DND-41 (cell line): ENCODE data around the gene MR1.

Source experiments
- ATAC-seq: fragments of 200-7000 bp; cut with Tn5 transposase; 3 replicates; pipeline ENCODE4 v1.9.1; 2021; ENCODE audit warnings: low read depth; ENCODE audit not compliant: insufficient read depth
- DNase-seq: peaks from one replicate; pipeline ENCODE4 v3.0.0-alpha.2; 2020
- H2AFZ ChIP-seq: 2 replicates; pipeline ENCODE4 v1.6.0; 2012; ENCODE audit warnings: low read depth, low read length
- H3K27ac ChIP-seq: 2 replicates; pipeline ENCODE4 v1.5.1; 2012; ENCODE audit warnings: low read length, inconsistent platforms
- H3K27me3 ChIP-seq: fragments of 200-600 bp; sonication (generic); 2 replicates; pipeline ENCODE4 v1.6.0; 2012; ENCODE audit warnings: low read length, mild to moderate bottlenecking, inconsistent platforms; ENCODE audit not compliant: insufficient read depth, poor library complexity
- H3K36me3 ChIP-seq: 2 replicates; pipeline ENCODE4 v1.5.1; 2012; ENCODE audit warnings: low read length, inconsistent platforms; ENCODE audit not compliant: insufficient read depth
- H3K4me1 ChIP-seq: 2 replicates; pipeline ENCODE4 v1.5.1; 2012; ENCODE audit warnings: mild to moderate bottlenecking, low read length; ENCODE audit not compliant: insufficient read depth
- H3K4me2 ChIP-seq: 2 replicates; pipeline ENCODE4 v1.6.0; 2012; ENCODE audit warnings: mild to moderate bottlenecking, moderate library complexity, low read length, inconsistent platforms; ENCODE audit not compliant: insufficient read depth
- H3K4me3 ChIP-seq, 2 experiments: fragments of 200-600 bp in 1 of 2; shearing (Covaris generic) in 1 of 2; 2 replicates each; pipeline ENCODE4 v1.5.1; 2012 to 2016; ENCODE audit warnings: inconsistent platforms in 2 of 2, low read length in 2 of 2, mild to moderate bottlenecking in 2 of 2, low read depth in 1 of 2, moderate library complexity in 1 of 2
- H3K79me2 ChIP-seq: 2 replicates; pipeline ENCODE4 v1.6.0; 2012; ENCODE audit warnings: low read length, inconsistent platforms; ENCODE audit not compliant: insufficient read depth
- H3K9ac ChIP-seq: 2 replicates; pipeline ENCODE4 v1.6.0; 2012; ENCODE audit warnings: low read depth, mild to moderate bottlenecking, inconsistent platforms, low read length, moderate library complexity
- H3K9me3 ChIP-seq: 2 replicates; pipeline ENCODE4 v1.5.1; 2012; ENCODE audit warnings: low read length, moderate library complexity, mild to moderate bottlenecking, inconsistent platforms; ENCODE audit not compliant: insufficient read depth, severe bottlenecking
- H4K20me1 ChIP-seq: 2 replicates; pipeline ENCODE4 v1.6.0; 2012; ENCODE audit warnings: low read length; ENCODE audit not compliant: insufficient read depth
- EZH2 ChIP-seq: IDR thresholded peaks from 3 replicates; pipeline ENCODE4 v1.6.1; 2012; ENCODE audit warnings: borderline replicate concordance, low read depth, mild to moderate bottlenecking, moderate library complexity, low read length, inconsistent platforms; ENCODE audit not compliant: severe bottlenecking
- TF ChIP-seq, protein P1 (sequence below): IDR thresholded peaks from 2 replicates; pipeline ENCODE4 v1.5.1; 2012; ENCODE audit warnings: borderline replicate concordance, low read length, moderate library complexity, mild to moderate bottlenecking; ENCODE audit not compliant: poor library complexity, severe bottlenecking; ENCODE audit errors: extremely low read depth

The MR1 gene

DNA sequence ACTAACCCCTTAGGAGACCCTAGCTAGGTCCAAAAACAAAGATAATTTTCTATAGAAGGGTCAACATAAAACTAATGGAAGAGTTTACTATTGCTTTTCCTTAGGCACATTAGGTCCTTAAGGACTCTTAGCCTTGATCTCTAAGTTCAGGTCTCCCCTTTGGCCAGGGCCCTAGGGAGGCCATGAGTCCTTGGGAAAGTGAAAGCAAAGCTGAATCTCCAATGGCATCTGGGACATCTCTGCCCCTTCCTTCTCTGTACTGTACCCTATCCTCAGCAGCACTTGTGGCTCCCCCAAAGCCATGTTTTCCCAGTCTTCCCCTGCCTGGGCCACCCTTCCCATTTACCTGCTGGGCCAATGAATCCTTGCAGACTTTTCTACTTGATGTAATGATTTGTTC is 69.1 kb downstream of the MR1 start:
- peak overlapping the region; percentile 78 for H3K27ac ChIP-seq

DNA sequence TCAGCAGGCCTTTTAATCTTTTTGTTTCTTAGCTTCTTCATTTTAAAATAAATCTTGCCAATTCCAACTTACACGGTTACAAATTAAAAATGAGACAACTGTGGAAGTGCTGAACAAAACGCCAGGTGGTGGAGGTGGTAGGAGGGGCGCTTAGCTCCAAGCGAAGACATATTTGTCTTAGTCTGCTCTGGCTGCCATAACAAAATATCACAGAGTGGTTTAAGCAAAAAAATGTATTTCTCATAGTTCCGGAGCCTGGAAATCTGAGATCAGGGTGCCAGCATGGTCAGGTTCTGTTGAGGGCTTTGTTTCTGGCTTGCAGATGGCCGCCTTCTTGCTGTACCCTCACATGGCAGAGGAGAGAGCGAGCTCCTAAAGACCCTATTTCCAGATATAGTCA is 69.6 kb downstream of the MR1 start:
- DNase-seq: no peak
- H3K36me3 ChIP-seq: no peaks in the 10 kb centered on the region
- no peak for ATAC-seq
- H3K9ac ChIP-seq: no peak overlapping the region
- H3K4me2 ChIP-seq: peak overlapping the region; percentile 20
- no peaks in the 10 kb centered on the region for H4K20me1 ChIP-seq
- H3K4me1 ChIP-seq: peaks cover 75% of the 10 kb centered on the region
- H3K27me3 ChIP-seq: peaks cover 8% of the 10 kb centered on the region
- H3K9me3 ChIP-seq: no peaks in the 10 kb centered on the region
- no peak overlapping the region for H3K4me3 ChIP-seq
- no peak overlapping the region for H2AFZ ChIP-seq
- H3K27ac ChIP-seq: peak overlapping the region; percentile 78
- TF ChIP-seq EZH2: no peak
- TF ChIP-seq, protein P1, sequence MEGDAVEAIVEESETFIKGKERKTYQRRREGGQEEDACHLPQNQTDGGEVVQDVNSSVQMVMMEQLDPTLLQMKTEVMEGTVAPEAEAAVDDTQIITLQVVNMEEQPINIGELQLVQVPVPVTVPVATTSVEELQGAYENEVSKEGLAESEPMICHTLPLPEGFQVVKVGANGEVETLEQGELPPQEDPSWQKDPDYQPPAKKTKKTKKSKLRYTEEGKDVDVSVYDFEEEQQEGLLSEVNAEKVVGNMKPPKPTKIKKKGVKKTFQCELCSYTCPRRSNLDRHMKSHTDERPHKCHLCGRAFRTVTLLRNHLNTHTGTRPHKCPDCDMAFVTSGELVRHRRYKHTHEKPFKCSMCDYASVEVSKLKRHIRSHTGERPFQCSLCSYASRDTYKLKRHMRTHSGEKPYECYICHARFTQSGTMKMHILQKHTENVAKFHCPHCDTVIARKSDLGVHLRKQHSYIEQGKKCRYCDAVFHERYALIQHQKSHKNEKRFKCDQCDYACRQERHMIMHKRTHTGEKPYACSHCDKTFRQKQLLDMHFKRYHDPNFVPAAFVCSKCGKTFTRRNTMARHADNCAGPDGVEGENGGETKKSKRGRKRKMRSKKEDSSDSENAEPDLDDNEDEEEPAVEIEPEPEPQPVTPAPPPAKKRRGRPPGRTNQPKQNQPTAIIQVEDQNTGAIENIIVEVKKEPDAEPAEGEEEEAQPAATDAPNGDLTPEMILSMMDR: no peak
- H3K79me2 ChIP-seq: peaks cover 7% of the 10 kb centered on the region

More for the DNA sequence above, 69.1 kb downstream of the MR1 start:
- Histone ChIP-seq H3K36me3 (no peaks in the 10 kb centered on the region), H3K4me2 (peak overlapping the region; percentile 20), H3K27me3 (peaks cover 8% of the 10 kb centered on the region), H2AFZ (no peak overlapping the region), H3K4me1 (peaks cover 81% of the 10 kb centered on the region), H3K79me2 (peaks cover 7% of the 10 kb centered on the region), H4K20me1 (no peaks in the 10 kb centered on the region), H3K4me3 (no peak overlapping the region), H3K9me3 (no peaks in the 10 kb centered on the region), H3K9ac (no peak overlapping the region)
- DNase-seq (no peak), ATAC-seq (no peak)
- TF ChIP-seq EZH2: no peak
- TF ChIP-seq, protein P1: no peak

DNA sequence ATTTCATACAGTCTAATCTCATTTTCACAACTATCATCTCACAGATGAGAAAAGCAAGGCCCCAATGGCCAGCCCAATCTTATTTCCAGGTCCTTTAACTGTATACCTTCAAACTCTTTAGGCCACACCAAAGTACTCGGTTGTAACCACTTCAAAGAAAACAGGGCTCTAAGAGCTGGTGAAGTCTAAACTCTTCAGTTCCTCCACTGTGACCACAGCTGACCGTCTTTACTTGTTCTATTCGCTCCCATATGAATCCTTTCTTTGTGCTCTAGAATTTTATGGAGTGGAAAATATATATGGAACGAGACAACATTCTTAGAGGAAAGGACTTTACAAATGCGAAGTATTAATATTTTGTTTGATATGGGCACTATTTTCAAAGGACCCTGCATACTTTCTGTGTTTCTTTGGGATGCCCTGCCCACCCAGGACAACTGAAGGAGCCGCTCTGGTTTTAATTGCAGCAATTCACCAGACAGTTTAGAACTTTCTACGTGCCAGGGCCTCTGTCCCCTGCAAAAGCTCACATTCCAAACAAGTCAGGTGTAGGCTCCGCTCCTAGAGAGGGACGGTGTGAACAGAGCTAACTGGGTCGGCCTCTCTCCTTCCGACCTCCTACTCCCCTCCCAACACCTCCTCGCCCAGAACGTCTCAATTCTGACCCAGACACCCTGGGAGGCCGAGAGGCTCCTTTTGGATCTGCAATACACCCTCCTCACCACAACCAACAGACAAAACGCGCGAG is 70.4 kb downstream of the MR1 start:
- peak overlapping the region; percentile 64 for H3K4me2 ChIP-seq
- no peak for DNase-seq
- peak overlapping the region; percentile 78 for H3K27ac ChIP-seq
- peak overlapping the region; percentile 95 for H3K9ac ChIP-seq
- H3K36me3 ChIP-seq: no peaks in the 10 kb centered on the region
- H2AFZ ChIP-seq: peak overlapping the region; percentile 85
- H3K4me3 ChIP-seq: peak overlapping the region; percentile 50 to 76; a peak in 3 of 4 replicates
- ATAC-seq: no peak
- peaks cover 8% of the 10 kb centered on the region for H3K27me3 ChIP-seq
- TF ChIP-seq EZH2: no peak
- TF ChIP-seq, protein P1: peak; percentile 56
- H4K20me1 ChIP-seq: no peaks in the 10 kb centered on the region
- H3K4me1 ChIP-seq: peaks cover 67% of the 10 kb centered on the region
- H3K9me3 ChIP-seq: no peaks in the 10 kb centered on the region
- H3K79me2 ChIP-seq: peaks cover 7% of the 10 kb centered on the region
